NCI-H1930 (cell line): ENCODE results near the gene SMU1.

Experiments used
- DNase-seq, 2 experiments: peaks; one replicate each; lab custom pipeline; 2025; lab: John Stamatoyannopoulos, UW

The SMU1 gene

DNA sequence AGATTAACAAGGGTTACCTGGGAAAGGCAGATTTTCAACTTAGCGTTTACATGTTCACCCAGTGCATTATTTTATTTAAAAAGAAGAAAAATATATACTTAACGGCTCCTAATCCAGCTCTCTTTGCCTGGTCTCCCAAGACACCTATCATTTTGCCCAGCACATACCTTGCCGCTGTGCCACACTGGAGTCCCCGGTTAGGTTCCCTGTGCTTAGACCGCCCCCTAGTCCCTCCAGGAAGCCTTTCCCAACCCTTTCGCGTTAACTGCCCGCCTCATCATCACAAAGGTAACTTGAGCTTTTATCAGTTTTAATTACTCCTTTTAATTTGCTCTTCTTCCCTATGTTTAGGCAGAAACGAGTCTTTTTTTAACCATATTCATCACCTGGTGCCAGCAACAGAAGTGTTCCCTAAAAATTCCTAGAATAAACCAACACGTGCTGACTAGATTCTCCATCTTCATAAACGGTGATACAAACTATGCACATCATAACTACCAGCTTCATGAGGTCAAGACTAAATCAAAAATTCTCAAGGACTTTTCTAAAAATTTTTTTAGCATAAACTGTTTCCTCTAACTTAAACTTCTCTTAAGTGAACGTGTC, 31.7 kb downstream of the SMU1 start:
- DNase-seq = peak; percentile 17 to 76

DNA sequence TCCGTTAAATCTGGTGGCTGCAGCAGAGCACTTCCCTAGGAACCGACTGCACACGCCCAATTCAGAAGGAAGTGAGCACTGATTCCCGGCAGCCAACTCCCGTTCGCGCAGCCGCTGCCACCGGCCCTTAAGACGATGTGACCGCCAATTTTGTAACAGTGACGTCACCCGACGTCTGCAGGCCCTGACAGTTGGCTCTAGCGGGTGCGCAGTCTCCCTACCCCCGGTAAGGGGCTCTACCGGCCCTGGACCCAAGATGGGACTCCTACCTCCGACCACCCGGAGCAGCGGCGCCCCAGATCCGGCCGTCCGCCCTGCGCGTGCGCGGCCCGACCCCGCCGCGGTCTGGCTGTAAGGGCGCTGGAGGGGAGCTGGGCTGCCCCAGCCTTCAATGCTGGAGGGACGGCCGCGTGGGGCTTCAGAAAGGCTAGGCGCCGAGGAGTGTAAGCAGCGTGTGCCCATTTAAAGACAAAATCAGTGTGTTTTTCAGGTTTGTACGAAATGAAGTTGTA, 32.3 kb downstream of the SMU1 start:
- DNase-seq = peak; percentile 90 to 95

DNA sequence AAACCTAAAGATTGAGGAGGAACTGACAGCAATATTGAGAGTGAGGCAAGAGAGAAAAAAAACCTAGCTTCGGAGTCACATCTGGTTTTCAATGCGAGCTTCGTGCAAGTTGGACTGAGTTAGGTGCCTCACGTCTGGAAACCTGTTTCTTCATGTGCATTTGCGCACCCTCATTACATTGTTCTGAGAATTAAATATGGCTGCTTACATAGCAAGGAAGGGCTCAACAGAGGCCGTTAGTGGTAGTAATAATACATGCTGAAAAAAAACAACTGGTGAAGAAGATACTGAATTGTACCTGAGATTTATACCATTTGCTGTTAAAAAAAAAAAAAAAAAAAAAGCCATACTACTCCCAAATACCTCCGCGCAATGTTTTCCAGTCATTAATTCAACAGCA, 32.8 kb downstream of the SMU1 start:
- DNase-seq = peak in 1 of 2 experiments; percentile 17

DNA sequence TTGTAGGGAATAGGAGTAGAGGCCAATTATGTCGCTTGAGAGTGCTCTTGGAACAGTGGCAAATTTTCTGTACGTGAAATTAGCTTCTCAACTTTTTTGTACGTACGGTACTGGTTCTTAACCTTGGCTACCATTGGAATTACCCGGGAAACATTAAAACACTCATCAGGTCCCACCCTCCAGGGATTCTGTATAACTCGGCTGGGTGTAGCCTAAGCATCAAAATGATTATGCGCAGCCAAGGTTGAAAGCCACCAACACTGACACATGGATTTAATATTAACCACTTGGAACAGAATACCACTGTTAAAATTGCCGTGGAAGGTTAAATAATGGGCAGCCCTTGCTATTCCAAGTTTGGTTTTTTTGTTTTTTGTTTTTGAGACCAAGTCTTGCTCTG, 34.0 kb downstream of the SMU1 start:
- DNase-seq = no peak

DNA sequence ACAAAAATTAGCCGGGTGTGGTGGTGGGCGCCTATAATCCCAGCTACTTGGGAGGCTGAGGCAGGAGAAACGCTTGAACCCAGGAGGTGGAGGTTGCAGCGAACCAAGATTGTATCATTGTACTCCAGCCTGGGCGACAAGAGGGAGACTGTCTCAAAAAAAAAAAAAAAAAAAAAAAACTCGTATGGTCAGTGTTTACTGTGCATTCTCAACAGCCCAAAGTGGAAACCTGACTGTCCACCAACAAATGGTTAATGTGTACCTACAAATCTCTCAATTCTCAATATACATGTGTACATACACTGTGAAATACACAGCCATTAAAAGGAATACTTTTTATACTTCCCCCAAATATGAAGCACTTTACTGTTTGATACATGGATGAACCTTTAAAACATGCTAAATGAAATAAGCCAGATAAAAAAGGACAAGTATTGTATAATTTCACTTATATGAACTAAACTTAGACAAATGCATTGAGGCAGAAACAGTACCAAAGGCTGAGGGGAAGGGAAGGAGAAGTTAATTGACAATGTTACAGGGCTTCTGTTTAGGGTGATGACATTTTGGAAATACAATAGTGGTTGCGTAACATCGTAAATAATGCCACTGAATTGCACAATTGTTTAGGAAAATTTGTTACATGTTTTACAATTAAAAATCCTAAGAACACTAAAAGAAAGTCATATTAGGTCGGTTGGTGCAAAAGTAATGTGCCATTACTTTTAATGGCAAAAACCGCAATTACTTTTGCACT, 34.9 kb downstream of the SMU1 start:
- DNase-seq = no peak

DNA sequence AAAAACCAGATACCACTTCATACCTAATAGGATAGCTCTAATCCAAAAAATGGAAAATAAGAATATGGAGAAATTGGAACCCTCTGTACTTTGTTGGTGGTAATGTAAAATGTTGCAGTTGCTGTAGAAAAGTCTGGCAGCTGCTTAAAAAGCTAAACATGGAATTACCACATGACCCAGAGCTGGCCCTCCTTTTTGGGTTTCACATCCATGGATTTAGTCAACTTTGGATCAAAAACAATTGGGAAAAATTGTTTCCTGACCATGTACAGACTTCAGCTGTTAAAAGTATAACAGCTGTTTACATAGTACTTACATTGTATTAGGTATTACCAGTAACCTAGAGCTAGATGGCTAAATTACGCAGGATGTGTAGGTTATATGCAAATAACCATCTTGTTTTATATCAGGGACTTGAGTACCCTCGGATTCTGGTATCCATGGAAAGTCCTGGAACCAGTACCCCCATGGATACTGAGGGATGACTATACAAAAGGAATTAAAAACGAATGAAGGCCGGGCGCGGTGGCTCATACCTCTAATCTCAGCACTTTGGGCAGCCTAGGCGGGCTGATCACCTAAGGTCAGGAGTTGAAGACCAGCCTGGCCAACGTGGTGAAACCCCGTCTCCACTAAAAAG, 35.6 kb downstream of the SMU1 start:
- DNase-seq = no peak

DNA sequence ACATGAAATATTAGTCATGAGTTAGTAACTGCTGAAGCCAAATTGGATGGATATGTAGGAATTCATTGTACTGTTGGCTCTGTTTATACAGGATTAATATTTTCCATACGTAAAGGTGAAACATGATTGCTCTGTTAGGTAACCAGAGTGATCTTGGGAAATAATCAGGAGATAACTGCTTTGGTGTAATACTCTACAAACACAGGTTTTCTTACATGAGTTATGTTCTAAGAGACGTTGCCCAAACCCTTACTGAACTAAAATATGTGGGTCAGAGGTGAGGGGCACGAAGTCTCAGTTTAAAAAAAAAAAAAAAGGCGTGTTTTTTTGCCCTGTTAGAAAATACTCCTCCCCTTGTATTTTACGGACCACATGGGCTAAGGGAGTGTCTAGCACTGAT, 43.6 kb downstream of the SMU1 start:
- no peak for DNase-seq

DNA sequence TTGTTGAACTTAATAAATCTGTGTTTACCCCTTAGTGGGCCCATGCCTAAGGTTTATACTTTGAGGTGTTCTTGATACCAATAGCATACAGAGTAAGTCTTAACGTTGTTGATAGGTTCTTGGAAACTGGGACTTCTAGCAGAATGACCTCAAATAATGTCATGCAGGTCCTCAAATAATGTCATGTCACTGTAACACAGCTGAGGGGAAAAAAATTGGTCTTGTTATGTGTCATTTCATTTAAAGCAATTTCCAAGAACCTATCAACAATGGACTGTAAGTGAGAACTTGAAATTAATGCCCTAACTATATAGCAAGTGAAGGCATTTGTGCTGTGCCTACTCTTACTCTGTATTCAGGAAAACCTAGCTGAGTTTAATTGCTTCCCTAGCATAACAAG, 44.2 kb downstream of the SMU1 start:
- no peak for DNase-seq

DNA sequence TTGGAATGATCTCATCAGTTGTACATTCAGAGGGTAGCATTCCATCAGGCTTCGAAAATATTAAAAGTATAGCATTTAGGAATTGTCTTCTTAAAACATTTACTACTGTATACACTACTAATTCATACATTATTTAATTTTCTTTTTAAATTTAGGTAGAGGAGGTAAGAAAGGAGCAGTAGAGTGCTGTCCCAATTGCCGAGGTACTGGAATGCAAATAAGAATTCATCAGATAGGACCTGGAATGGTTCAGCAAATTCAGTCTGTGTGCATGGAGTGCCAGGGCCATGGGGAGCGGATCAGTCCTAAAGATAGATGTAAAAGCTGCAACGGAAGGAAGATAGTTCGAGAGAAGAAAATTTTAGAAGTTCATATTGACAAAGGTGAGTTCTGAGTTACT, 46.2 kb downstream of the SMU1 start:
- no peak for DNase-seq

DNA sequence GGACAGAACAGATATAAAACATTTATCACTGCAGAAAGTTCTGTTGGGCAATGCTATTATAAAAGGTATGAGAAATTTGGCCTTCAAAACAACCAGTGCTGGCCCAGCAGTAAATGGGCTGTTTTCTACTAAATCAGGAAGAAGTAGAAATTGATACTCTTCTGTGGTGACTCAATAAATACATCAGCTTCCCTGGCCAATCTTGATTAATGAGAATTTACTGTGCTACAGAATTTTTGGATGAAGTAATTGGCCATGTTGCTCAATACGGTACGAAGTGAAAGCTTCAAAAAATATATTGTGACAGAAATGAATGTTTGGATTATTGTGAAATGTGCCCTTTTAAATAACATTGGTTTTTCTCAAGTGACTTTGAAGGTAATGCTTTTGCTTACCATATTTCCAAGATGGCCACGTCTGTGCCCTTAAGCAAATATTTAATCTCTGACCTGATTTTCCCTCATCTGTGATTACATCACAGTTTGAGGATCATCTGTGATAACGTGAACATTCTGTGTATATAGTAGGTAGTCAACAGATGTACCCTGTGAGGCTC, 47.2 kb downstream of the SMU1 start:
- no peak for DNase-seq

DNA sequence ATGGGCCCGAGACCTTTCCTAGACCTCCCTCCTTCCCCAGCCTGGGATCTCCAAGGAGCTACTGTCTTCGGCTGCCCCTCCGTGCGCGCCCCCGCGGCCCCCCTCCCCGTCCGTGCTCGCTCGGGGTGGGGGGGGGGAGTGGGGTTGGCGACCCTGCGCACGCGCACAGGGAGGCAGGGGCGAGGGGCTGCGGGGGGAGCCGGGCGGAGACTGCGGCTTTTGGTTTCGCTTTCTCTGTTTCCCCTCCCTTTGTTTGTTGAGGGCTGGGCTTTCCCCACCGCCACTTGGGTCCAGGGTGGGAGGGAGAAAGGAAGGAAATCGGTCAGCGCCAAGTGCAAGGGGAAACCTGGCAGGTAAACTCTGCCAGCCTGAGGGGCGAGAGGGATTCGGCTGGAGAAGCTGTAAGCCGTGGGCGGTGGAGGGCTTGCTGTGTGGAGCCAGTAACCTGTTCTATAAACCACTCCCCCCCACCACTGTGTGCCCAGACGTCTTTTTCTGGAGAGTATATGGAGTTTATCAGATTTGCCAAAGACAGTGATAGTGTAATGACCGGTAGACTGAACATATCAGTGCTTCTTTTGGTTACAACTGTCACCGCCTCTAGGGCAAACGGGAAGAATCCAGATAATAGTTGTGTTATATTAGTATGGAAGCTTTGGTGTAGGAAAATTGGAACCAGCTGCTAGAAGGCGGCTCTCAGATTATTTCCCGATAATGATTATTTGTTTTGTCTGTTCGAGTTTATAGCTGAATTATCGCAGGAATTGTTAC, 50.7 kb downstream of the SMU1 start:
- DNase-seq = peak; percentile 74 to 81

DNA sequence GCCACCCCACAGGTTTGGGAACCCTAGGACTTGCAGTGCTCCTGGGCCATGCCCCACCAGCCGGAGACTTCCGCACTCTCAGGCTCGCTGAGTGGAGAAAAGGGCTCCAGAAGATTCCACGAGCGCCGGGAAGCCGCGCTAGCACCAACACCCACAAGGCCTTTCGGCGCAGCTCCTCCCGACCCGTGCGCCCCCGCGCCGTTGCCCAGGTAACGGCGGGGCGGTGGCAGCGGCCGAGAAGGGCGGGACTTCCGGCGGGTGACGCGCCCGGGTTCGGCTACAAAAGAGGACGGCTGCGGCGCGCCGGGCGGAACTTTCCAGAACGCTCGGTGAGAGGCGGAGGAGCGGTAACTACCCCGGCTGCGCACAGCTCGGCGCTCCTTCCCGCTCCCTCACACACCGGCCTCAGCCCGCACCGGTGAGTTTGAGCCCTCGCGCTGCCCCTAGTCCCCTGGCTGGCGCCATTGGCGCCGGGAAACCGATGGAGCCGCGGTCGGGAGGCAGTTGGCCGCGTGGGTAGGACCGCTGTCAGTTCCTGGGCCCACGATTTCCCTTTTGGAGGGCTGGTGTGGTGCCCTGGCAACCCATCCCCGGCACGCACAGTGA, 51.4 kb downstream of the SMU1 start, which contains the start of gene DNAJA1:
Gene DNAJA1 (plus strand): TSS at position 308 of the 606 bp plus-strand sequence. CDS start 1,212 bp downstream, outside the sequence.
- DNase-seq = peak; percentile 91 to 97

DNA sequence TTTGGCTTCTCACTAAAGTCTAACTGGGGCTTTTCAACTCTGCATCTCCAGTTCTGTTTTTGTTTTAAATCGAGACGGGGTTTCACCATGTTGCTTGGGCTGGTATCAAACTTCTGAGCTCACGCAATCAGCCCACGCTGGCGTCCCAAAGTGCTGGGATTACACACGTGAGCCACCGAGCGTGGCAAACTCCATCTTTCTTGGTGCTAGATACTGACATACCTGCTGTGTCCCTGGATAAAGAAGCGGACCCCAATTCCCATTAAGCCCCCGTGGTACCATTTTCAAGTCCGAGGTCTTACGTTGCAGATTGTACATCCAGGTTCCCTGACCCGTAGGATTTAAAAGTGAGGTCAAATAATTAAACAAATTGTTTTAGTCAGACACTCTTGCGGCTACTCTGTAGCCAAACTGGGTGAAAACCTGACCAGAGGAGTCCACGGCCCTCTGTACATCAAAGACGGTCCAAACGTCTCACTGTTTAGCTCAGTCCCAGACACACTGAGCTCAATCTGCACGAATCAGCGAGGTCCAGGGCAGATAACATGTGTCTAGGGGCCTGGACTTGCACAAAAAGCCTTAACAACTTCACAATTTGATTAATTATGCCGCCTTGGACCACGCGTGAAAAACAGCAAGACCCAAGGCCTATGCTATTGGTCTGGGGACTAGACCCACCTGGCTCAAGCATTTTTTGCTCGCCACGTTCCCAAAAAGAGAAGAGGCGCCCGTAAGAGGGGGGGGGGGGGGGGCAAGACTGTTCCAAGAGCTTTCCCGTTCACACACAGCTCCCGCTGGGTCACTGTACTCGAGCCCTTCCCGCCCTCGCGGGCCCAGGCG, 52.1 kb downstream of the SMU1 start:
- DNase-seq = no peak

DNA sequence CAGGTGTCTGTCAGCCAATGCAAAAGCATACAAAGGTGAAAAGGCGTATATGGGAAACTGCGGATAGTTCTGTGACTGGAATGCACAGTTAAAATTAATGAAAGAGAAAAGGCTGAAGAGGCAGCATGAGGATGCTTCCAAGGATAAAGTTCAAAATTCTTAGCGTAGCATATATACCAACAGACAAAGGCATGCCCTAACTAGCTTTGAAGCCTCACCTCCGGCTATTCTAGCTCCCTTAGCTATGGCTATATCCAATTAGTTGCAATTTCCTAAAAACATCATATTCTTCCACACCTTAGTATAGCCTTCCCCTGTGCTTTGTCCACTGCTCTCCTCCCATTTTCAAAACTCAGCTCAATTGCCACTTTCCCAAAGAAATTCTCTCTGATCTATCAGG, 52.8 kb downstream of the SMU1 start:
- DNase-seq = no peak

DNA sequence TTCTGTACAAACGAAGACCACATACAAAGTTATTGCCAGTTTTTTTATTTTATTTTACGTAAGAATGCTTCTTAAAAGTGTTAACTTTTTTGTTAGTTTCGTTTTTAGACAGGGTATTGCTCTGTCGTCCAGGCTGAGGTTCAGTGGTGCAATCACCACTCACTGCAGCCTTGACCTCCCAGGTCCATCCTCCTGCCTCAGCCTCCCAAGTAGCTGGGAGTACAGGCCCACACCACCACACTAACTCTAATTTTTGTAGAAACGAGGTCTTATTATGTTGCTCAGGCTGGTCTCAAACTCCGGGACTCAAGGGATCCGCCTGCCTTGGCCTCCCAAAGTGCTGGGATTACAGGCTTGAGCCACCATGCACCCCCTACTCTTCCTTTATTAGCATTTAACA, 53.7 kb downstream of the SMU1 start:
- DNase-seq = no peak

DNA sequence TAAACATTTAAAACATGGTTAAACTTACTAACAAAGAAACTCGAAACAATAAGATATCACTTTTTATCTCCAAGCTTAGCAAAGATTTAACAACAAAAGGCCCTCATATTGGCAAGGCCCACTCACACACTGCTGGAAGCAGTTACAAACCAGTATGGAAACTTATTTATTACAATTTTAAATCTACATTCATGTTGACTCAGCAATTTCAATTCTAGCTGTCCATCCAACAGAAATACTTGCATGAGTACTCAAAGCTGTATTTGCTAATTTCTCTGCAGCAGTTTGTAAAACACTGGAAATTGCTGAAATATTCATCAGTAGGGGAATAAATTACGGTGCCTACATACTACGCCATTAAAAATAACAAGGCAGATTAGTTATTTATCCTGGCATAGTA, 54.2 kb downstream of the SMU1 start:
- DNase-seq = no peak

DNA sequence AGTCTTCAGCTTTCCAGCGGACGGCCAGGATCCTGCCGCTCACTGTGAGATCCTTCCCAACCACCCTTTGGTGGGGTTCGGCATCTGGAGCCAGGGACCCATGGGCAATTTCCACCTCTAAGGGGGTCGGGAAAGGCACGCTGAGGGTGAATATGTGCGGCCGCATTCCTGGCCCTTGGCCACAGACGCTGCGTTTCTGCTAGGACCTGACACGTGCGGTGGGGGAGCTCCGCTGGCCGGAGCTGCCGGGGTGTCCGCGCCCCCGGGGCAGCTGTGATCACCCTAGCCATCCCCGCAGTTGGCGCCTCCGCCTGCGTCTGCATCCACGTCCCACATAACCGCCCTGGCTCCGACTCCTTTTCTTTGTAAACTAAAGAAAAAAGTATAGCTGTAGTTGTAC, 56.7 kb downstream of the SMU1 start:
- DNase-seq = no peak

DNA sequence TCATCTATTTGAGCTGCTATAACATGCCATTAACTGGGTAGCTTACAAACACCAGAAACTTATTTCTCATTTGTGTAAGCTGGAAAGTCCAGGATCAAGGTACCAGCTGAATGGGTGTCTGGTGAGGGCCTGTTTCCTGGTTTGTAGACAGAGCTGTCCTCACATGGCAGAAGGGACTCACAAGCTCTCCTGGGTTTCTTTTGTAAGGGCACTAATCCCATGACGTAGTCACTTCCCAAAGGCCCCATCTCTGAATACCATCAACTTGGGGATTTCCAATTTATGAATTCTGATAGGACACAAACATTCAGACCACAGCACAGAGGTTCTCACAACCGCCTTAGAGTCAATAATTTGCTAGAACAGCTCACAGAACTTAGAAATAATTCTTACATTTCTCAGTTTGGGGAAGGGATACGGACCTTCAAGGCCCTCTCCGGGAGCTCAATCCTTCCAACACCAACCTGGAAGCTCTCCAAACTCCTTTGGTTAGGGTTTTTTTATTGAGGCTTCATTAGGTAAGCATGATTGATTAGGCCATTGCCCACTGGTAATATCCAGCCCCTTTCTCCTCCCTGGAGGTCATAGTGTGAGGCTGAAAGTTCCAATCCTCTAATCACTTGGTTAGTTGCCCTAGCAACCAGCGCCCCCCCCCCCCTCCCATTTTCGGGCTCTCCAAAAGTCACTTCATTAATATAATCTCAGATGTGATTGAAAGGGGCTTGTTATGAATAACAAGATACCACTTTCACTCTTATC, 59.0 kb downstream of the SMU1 start:
- DNase-seq = no peak

DNA sequence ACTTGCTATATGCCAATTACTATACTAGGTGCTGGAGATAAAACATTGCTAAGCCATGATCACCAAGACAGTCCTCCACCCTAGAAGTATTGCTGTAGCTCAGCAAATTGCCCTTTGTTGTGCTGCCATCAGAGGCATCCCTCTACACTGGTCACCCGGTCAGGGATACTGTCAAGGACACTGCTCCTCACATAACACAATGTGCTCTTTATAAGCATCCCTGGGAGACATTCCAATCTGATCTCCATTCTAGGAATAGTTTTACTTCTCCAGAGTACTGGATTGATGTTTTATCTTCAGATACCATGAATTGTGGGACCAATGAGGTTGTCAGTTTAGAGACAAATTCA, 61.8 kb downstream of the SMU1 start:
- DNase-seq = no peak
